ENCODE measurements around the gene BCL11A. TPM values are rescaled to one million over a fixed set of nuclear protein-coding genes. Genes with fewer than 3 reads are reported as not detected.

Gene BCL11A
- polyA plus RNA-seq, 2 of the 4 experiments (the other 2 are of a cell fraction), result 0.12 to 0.13 TPM

DNA sequence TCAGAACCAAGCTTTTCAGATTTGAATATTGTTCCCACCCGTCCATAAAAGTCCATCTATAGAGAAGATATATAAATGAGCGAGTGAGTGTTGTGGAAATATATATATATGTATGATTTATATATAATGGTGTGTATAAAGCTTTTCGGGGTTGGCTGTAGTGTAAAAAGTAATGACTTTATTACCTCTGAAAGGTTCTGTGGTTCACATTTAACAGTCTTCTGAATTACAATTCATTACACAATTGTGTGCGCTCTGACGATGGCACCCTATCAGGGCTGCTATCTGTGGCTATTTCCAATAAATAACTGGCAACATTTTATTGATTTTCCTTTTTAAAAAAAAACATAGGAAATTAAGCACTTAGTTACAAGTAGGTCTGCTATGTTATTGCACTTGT lies 2.7 kb upstream of the BCL11A start:
- H3K4me1 ChIP-seq, result peaks cover 30% of the 10 kb centered on the region; the same call in 2 of the 3 replicates
- CTCF ChIA-PET, result interaction anchor here (1.2 to 1.4 kb wide), 3 partner anchors 10 to 119 kb away, joined by 3 to 7 read pairs (median 7); no protein-coding TSS in a partner anchor
- no peak overlapping the region for H3K27ac ChIP-seq
- no peak overlapping the region for H3K4me3 ChIP-seq
- POLR2A ChIA-PET, result interaction anchor here (0.6 kb wide), 1 partner anchor 1568 kb away, joined by 8 read pairs; no protein-coding TSS in a partner anchor
- H3K9me3 ChIP-seq, result no peaks in the 10 kb centered on the region
- H3K4me2 ChIP-seq, result peak overlapping the region; percentile 40; the same call in 2 of the 3 replicates
- FAIRE-seq (no peak), DNase-seq (ENCODE audit: low read depth in 1 of 2, low spot score in 1 of 2) (no peak), ATAC-seq (no peak)
- 40% methylated on average over 5 of the region's 5 CpGs for WGBS (ENCODE audit: missing lambda C conversion rate)
- no peak for TF ChIP-seq FOXS1 (CRISPR knock-in tag; IDR thresholded peaks at IDR 0.05)
- no peak for TF ChIP-seq NR3C1 (IDR thresholded peaks at IDR 0.05)
- TF ChIP-seq, protein P1, sequence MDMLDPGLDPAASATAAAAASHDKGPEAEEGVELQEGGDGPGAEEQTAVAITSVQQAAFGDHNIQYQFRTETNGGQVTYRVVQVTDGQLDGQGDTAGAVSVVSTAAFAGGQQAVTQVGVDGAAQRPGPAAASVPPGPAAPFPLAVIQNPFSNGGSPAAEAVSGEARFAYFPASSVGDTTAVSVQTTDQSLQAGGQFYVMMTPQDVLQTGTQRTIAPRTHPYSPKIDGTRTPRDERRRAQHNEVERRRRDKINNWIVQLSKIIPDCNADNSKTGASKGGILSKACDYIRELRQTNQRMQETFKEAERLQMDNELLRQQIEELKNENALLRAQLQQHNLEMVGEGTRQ (IDR thresholded peaks at IDR 0.05), result no peak
- TF ChIP-seq KDM5A (IDR thresholded peaks at IDR 0.05), result no peak
- no peak for TF ChIP-seq HES2 (IDR thresholded peaks at IDR 0.05)
- TF ChIP-seq EHF (CRISPR knock-in tag; IDR thresholded peaks at IDR 0.05), result no peak
- no peak for TF ChIP-seq HDAC2 (IDR thresholded peaks at IDR 0.05)
- TF ChIP-seq ZSCAN20 (CRISPR knock-in tag; IDR thresholded peaks at IDR 0.05), result no peak
- TF ChIP-seq HOXB13 (CRISPR knock-in tag; IDR thresholded peaks at IDR 0.05; ENCODE audit: low read depth), result no peak
- TF ChIP-seq PBX3 (IDR thresholded peaks at IDR 0.05), result no peak
- no peak for TF ChIP-seq KDM1A (IDR thresholded peaks at IDR 0.05; ENCODE audit: low read depth)
- TF ChIP-seq, protein P2, sequence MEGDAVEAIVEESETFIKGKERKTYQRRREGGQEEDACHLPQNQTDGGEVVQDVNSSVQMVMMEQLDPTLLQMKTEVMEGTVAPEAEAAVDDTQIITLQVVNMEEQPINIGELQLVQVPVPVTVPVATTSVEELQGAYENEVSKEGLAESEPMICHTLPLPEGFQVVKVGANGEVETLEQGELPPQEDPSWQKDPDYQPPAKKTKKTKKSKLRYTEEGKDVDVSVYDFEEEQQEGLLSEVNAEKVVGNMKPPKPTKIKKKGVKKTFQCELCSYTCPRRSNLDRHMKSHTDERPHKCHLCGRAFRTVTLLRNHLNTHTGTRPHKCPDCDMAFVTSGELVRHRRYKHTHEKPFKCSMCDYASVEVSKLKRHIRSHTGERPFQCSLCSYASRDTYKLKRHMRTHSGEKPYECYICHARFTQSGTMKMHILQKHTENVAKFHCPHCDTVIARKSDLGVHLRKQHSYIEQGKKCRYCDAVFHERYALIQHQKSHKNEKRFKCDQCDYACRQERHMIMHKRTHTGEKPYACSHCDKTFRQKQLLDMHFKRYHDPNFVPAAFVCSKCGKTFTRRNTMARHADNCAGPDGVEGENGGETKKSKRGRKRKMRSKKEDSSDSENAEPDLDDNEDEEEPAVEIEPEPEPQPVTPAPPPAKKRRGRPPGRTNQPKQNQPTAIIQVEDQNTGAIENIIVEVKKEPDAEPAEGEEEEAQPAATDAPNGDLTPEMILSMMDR (IDR thresholded peaks at IDR 0.05), result no peak
- TF ChIP-seq RARB (CRISPR knock-in tag; IDR thresholded peaks at IDR 0.05), result no peak
- no peak for TF ChIP-seq CHD2 (IDR thresholded peaks at IDR 0.05; ENCODE audit: low read length, partially characterized antibody)
- no peak for TF ChIP-seq SMC3 (IDR thresholded peaks at IDR 0.05)
- no peak for TF ChIP-seq HMGXB4 (CRISPR knock-in tag; IDR thresholded peaks at IDR 0.05; ENCODE audit: borderline replicate concordance)

DNA sequence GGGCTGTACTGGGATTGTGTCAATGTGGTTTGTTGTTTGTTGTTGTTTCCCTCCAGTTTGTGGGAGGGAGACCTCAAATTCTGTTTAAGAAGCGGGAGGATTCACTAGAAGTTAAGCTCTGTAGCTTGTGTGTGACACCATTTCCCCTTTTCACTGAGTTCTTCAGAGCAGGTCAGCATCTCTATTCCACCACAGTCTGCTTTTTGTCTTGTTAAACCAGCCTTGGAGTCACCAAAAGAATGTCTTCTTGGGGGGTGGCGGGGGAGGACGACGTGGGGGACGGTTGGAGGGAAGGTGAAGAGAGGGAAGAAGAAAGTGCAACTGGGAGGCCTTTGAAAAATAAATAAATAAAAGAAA lies 2.3 kb upstream of the BCL11A start:
- ChIA-PET POLR2A (interaction anchor here (0.6 kb wide), 1 partner anchor 1568 kb away, joined by 8 read pairs; no protein-coding TSS in a partner anchor), CTCF (interaction anchor here (0.6 to 1.4 kb wide), 4 partner anchors 11 to 1530 kb away, joined by 3 to 7 read pairs (median 5); no protein-coding TSS in a partner anchor)
- 18% methylated on average over 5 of the region's 5 CpGs for WGBS (ENCODE audit: missing lambda C conversion rate)
- Histone ChIP-seq H3K4me3 (peak overlapping the region; percentile 63; the same call in 2 of the 3 replicates), H3K27ac (no peak overlapping the region), H3K9me3 (no peaks in the 10 kb centered on the region), H3K4me1 (peaks cover 35% of the 10 kb centered on the region; the same call in 2 of the 3 replicates), H3K4me2 (peak overlapping the region; percentile 99)
- FAIRE-seq, result no peak
- no peak for DNase-seq (ENCODE audit: low read depth in 1 of 2, low spot score in 1 of 2)
- TF ChIP-seq ZSCAN20 (CRISPR knock-in tag; IDR thresholded peaks at IDR 0.05), result no peak
- TF ChIP-seq ATOH8 (CRISPR knock-in tag; IDR thresholded peaks at IDR 0.05; ENCODE audit: low read depth), result no peak
- TF ChIP-seq RARB (CRISPR knock-in tag; IDR thresholded peaks at IDR 0.05), result no peak
- TF ChIP-seq NR3C1 (IDR thresholded peaks at IDR 0.05), result no peak
- TF ChIP-seq ZFP36 (IDR thresholded peaks at IDR 0.05; ENCODE audit: borderline replicate concordance, partially characterized antibody), result no peak
- TF ChIP-seq KDM5A (IDR thresholded peaks at IDR 0.05), result no peak
- no peak for TF ChIP-seq CHD2 (IDR thresholded peaks at IDR 0.05; ENCODE audit: low read length, partially characterized antibody)
- TF ChIP-seq SREBF2 (IDR thresholded peaks at IDR 0.05), result no peak
- TF ChIP-seq EHMT2 (IDR thresholded peaks at IDR 0.05; ENCODE audit: low read depth), result no peak
- TF ChIP-seq HOXA7 (CRISPR knock-in tag; IDR thresholded peaks at IDR 0.05), result no peak
- no peak for TF ChIP-seq NPAS2 (CRISPR knock-in tag; IDR thresholded peaks at IDR 0.05; ENCODE audit: borderline replicate concordance)
- TF ChIP-seq FOXS1 (CRISPR knock-in tag; IDR thresholded peaks at IDR 0.05), result no peak
- no peak for TF ChIP-seq CEBPB (IDR thresholded peaks at IDR 0.05)
- no peak for TF ChIP-seq EHF (CRISPR knock-in tag; IDR thresholded peaks at IDR 0.05)
- TF ChIP-seq HOXB5 (CRISPR knock-in tag; IDR thresholded peaks at IDR 0.05), result no peak
- TF ChIP-seq BHLHE40 (IDR thresholded peaks at IDR 0.05; ENCODE audit: low read depth, low read length), result no peak
- no peak for ATAC-seq
